OCI-M1 (cell line): ENCODE results near the gene CNTNAP2.
"Not testable (repeated sequence)": the region's sequence is repeated elsewhere in the genome, so short reads cannot be mapped to it uniquely, and the experiment has no call there.

Source experiments
- DNase-seq: peaks from one replicate; lab custom pipeline; 2025; lab: John Stamatoyannopoulos, UW

Gene CNTNAP2

DNA sequence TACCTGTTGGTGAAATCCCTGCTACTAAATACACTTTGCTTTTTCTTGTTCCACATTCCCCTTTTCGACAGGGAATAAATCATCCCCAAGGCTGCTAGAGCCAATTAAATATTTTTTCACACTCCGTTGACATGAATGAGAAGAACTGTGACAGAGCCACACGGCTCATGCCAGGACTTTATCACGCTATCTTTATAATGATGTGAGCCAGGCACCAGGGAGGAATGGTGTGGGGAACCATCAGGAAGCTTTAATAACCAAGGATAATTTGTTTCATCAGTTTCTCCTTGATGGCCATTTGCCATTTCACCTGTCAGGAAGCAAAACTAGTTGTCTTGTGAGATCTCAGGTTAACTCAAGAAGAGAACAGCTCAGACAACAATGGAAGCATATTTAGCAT, 2280.9 kb downstream of the CNTNAP2 start:
- DNase-seq, result no peak

GRCh38 chr7:148397985-148398384, 2281.4 kb downstream of the CNTNAP2 start:
- DNase-seq, result no peak

DNA sequence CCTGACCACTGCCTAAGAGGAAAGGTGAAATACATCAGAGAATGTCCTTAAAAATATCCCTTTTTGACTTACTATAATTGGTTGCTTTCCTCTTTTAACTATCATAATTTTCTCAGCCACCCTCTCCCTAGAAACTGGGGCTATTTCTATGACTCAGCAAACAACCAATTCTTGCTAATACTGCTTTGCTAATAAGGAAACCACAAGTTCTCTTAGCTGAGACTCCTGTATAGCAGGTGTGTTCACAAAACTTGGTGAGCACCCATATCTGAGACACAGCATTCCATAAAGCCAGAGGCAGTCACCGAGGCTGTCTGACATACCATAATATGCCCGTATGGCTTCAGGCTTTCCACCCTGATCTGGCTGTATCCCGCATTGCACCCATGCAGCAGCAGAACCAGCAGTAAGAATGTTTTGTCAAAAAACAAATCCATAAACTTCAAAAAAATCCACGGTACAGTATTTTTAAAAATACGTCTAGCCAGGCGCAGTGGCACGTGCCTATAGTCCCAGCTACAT, 2282.3 kb downstream of the CNTNAP2 start:
- no peak for DNase-seq

DNA sequence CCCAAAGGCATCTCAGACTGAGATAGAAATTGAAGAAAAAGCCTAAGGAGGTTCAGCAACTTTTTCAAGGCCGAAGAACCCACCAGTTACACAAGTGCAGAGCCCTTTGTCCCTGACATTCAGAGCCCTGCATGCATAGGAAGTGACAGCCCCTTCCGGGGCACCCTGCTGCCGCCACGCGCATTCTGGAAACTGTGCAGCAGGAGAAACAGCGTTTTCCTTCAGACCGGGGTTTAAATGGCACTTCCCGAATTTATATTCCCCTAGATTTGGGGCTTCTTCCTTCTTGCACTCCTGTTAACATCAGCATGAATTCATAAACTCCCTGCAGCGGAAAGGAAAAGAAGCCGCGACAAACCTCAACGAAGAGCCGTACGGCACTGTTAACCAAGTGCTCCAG, 2283.5 kb downstream of the CNTNAP2 start:
- no peak for DNase-seq

- DNase-seq, result no peak
These were observed 2285.6 kb downstream of the CNTNAP2 start for GRCh38 chr7:148402159-148402558.

DNA sequence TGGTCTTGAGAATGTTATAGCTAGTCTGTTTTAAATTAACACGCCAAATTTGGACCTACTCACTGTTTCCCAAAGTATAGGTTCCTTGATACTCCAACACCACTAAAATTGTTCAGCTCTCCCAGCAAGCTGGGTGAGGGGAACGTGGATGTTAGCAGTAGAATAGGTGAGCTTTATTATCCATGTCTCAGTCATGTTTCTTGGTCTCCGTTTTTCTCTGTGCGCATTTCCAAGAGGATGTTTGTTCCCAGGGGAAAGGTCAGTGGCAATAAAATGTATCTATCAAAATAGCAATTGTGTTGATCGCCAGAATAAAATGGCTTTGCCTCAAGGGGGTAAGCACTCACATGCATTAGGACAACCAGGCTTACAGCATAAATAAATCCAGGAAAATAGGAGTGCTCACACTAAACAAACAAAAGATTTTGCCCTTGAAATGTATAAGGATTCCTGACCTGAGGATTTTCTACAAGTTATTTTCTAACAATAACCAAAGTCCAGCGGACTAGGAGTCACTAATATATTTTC, 2286.9 kb downstream of the CNTNAP2 start:
- no peak for DNase-seq

DNA sequence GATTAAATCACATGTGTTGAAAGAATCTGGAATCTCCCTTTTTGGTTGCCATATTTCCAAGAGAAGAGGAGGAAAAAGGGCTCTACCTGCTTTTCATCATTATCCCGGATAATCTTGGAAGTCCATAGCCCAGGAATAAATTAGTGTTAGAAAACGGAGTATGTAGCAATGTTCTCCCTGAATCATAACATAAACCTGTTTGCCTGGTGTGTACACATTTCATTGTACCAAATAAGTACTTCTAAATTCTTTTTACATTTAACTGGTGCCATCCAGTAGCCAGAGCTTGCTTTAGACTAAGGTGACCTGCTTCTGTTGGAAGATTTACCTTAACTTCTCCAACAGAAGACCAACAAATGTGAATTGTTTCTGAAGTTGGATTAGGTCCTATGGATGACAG, 2291.7 kb downstream of the CNTNAP2 start:
- DNase-seq, result no peak

- DNase-seq, result no peak
These were observed 2294.3 kb downstream of the CNTNAP2 start for GRCh38 chr7:148410905-148411304.

GRCh38 chr7:148412691-148413090, 2296.1 kb downstream of the CNTNAP2 start:
- DNase-seq, result no peak

- no peak for DNase-seq
These were observed 2303.5 kb downstream of the CNTNAP2 start for GRCh38 chr7:148419856-148420832.

- DNase-seq, result no peak
These were observed 2305.4 kb downstream of the CNTNAP2 start for GRCh38 chr7:148422030-148422429.

DNA sequence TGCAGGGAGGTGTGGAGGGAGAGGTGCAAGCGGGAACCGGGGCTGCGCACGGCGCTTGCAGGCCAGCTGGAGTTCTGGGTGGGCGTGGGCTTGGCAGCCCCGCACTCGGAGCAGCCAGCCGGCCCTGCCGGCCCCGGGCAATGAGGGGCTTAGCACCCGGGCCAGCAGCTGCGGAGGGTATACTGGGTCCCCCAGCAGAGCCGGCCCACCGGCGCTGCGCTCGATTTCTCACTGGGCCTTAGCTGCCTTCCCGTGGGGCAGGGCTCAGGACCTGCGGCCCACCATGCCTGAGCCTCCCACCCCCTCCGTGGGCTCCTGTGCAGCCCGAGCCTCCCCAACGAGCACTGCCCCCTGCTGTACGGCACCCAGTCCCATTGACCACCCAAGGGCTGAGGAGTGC, 2309.8 kb downstream of the CNTNAP2 start:
- DNase-seq, result not testable (repeated sequence)

DNA sequence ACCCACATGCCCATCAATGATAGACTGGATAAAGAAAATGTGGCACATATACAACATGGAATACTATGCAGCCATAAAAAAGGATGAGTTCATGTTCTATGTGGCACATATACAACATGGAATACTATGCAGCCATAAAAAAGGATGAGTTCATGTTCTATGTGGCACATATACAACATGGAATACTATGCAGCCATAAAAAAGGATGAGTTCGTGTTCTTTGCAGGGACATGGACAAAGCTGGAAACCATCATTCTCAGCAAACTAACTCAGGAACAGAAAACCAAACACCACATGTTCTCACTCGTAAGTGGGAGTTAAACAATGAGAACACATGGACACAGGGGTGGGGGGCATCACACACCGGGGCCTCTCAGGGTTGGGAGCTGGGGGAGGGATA, 2314.1 kb downstream of the CNTNAP2 start:
- not testable (repeated sequence) for DNase-seq

GRCh38 chr7:148433521-148434180, 2317.1 kb downstream of the CNTNAP2 start:
- DNase-seq, result no peak

- DNase-seq, result no peak
These were observed 2317.7 kb downstream of the CNTNAP2 start for GRCh38 chr7:148434181-148434757.

DNA sequence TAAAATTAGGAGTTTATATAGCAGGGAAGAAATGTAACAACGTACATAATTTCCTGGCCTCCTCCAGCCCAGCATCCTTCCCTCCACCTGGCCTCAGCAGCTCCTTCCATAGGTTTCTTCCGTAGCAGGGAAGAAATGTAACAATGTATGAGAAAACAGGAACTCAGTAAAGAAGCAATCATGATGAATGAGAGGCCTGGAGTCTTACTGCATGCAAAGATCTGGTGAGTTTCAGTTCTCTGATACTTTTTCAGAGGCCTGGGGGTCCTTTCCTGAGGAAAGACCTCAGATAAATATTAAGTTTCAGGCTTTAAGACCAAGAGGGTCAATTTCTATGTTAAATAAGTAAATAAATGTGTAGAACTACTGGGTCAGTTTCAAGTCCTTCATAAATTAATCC, 2318.3 kb downstream of the CNTNAP2 start:
- DNase-seq, result no peak

- DNase-seq, result no peak
These were observed 2319.1 kb downstream of the CNTNAP2 start for GRCh38 chr7:148435715-148436114.

GRCh38 chr7:148436135-148436534, 2319.5 kb downstream of the CNTNAP2 start:
- DNase-seq, result no peak

DNA sequence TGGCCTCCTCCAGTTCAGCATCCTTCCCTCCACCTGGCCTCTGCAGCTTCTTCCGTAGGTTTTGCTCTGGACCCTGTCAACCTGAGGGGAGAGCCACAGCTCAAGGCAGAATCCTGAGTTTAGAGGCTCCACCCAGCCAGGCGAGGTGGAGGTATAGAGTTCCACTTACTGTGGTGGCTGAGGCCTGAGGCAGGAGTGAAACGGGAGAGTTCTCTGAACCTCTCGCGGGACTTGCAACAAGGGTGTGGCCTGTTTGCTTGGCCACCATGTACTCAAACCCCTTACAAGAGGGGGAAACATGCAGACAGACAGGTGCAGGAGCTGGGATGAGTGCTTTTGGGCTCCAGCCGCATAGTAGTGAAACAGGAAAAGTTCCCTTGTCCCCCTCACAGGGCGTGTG, 2320.0 kb downstream of the CNTNAP2 start:
- no peak for DNase-seq

DNA sequence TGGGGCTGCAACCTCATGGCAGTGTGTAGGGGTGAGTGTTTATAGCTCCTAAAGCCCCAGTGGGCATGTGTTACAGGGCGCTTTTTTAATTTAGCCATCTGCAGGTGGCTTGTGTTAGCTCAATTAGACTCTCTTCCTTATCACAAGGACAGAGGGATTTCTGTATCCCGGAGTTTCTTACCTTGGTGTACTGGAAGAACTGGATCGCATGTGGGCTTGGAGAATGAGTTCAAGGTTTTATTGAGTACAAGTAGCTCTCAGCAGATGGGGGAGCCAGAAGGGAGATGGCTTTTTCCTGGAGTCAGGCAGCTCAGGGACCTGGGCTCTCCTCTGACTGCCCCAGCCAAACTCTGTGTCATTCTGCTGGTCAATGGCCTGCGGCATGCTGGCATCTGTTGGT, 2320.4 kb downstream of the CNTNAP2 start:
- no peak for DNase-seq

DNA sequence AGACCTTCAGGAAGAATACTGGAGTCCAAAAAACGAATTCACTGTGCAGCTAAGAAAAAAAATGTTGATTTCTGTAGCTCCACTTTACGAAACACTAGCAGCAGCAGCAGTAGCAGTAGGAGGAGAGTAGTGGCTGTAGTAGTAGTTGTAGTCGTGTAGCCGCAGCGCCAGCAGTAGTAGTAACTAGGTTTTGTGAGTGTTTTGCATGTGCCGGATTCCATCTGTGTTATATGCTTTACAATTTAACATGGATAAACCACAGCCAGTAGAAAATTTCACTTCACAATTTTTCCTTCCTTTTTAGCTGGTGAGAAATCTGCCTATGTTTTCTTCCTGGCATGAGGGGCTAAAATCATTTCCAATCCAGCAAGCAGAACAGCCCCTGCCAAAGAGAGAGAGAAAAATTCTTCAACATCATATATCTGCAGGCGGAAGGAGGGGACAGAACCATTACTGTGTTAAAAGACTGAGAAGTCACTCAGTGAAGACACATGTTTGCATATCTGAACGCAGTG, 2325.6 kb downstream of the CNTNAP2 start:
- no peak for DNase-seq

GRCh38 chr7:148442933-148443332, 2326.3 kb downstream of the CNTNAP2 start:
- DNase-seq, result no peak
